T47D (cell line): ENCODE data around the gene ALG2.

Experiments
- DNase-seq, 2 experiments: peaks; one replicate each; pipeline versions ENCODE4 v3.0.0 to v3.0.0-alpha.2; 2011 to 2012; ENCODE audit warnings: low read depth in 1 of 2, low spot score in 1 of 2
- JUND ChIP-seq: IDR thresholded peaks from 2 replicates; pipeline ENCODE4 v1.6.1; 2012; ENCODE audit warnings: low read depth
- in situ Hi-C: cut with HindIII; loops from 2 replicates; pipeline ENCODE4 v1.10.0; 2016; ENCODE audit warnings: low sequenced_read_pairs, low pct_unique_long_range_greater_than_20kb

Gene ALG2, protein sequence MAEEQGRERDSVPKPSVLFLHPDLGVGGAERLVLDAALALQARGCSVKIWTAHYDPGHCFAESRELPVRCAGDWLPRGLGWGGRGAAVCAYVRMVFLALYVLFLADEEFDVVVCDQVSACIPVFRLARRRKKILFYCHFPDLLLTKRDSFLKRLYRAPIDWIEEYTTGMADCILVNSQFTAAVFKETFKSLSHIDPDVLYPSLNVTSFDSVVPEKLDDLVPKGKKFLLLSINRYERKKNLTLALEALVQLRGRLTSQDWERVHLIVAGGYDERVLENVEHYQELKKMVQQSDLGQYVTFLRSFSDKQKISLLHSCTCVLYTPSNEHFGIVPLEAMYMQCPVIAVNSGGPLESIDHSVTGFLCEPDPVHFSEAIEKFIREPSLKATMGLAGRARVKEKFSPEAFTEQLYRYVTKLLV

DNA sequence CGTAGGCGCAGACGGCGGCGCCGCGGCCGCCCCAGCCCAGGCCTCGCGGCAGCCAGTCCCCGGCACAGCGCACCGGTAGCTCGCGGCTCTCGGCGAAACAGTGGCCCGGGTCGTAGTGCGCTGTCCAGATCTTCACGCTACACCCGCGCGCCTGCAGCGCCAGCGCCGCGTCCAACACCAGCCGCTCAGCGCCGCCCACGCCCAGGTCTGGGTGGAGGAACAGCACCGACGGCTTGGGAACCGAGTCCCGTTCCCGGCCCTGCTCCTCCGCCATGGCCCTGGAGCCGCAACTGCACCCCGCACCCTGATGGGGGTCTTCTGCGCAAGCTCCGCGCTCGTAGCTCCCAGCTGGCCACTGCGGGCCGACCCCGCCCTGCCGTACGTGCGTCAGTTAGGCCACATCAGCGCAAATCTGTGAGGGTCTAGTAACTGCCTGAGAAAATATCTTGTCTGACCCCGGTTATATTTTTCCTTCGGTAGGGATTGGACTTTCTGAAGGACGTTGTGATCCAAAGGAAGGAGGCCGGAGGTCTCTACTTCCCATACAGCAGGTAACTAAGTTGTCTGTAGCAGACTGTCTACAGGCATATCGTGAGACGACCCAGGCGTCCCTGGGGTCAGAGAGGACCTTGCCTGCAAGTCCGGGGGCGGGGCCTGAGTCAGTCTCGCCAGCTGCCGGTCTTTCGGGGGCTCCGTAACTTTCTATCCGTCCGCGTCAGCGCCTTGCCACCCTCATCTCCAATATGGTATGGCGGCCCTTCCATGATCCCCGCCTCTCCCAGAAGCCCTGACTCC, at the start of gene ALG2, which contains the start of gene SEC61B:
TSS of gene ALG2 (minus strand) at position 322 of the 795 bp plus-strand sequence. CDS start at position 274, 48 bp downstream.
TSS of gene SEC61B (plus strand) at position 662 of the 795 bp plus-strand sequence. CDS start at position 744, 82 bp downstream.
- peak; percentile 83 to 89 for DNase-seq
- in situ Hi-C loops, result no loop called here
- TF ChIP-seq JUND, result no peak

DNA sequence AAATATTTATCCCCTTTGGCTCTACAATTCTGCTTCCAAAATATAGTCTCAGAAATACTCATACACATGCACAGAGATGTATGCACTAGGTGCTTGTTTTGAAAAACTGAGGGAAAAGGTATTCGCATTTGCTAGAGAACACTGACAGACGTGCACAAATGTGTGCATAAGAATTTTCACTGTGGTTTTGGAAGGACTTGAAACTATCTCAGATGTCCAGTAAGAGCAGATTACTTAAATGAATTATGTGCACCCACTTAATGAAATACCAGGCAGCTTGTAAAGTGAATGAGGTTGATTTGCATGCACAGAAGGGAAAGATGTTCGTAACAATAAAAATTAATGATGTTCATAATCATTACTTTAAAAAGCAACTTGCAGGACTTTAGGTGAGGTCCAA, 48.7 kb upstream of the ALG2 start:
- in situ Hi-C loops, result no loop called here
- no peak for DNase-seq
- no peak for TF ChIP-seq JUND

DNA sequence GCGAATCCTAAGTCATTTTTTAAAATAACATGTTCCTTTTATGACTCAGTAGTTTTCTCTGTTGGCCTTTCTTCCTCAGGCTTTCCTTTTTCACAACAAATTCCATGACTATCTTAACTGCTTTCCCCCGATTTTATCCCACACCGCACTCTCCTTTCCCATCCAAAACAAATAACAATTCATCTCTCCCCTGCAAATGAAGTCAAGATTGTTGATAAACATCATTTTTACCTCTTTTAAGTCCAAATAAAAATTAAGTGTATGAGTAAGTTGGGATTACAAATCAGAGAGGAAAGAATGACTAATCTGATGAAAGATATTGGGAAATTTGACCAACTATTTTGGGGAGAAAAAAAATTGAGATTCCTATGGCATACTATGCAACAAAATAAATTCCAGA, 47.7 kb upstream of the ALG2 start:
- no peak for TF ChIP-seq JUND
- in situ Hi-C loops, result no loop called here
- DNase-seq, result no peak

DNA sequence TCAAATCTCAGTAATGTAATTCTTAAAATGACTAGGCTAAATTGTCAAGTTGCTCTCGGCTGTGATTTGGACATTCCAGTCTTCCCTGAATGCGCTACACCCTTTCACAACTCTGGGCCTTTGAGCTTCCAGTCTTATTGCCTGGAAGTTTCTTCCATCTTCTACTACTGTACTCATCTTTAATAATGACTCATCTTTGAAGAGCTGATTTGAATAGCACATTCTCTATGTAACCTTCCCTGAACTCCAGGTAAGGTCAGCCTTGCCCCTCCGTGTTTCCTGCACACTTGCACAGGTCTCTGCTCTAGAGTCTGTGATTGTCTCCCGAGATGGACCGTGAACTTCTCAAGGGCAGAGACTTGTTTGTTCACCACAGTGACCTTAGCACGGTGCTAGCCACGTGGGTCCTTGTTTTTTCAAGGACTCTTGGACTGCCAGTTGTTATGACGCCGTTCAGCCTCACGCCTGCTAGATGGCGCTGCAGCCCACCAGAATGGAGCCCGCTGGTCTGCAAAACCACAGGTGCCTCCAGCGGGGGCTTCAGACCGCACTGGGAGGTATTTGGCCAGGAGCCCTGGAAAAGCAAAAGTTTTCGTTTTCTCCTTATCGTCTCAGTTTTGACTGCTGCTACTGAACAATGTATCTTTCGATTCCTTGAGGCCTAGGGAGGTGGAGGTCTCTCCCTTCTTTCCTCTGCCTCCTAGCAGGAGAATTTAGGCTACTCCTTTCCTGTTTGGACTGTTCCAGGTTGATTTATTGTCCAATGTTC, 44.7 kb upstream of the ALG2 start:
- peak in 1 of 2 experiments; percentile 59 for DNase-seq
- in situ Hi-C loops, result no loop called here
- no peak for TF ChIP-seq JUND

DNA sequence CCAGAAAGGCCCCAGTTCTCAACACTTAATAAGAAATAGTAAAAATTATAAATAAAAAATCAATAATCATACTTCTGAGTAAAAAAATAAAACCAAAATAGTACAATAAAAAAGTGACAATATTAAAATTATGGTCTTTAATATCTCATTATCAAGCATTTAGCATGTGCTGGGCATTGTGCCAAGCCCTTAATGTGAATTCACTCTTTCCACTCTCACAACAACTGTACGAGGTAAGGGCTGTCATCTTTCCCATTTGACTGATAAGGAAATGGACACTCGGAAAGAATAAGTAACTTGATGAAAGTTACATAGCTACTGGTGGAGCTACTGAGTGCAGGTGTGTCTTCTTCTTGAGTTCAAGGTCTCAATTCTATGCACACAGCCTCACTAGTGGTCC, 43.9 kb upstream of the ALG2 start:
- in situ Hi-C loops, result no loop called here
- TF ChIP-seq JUND, result no peak
- DNase-seq, result no peak

DNA sequence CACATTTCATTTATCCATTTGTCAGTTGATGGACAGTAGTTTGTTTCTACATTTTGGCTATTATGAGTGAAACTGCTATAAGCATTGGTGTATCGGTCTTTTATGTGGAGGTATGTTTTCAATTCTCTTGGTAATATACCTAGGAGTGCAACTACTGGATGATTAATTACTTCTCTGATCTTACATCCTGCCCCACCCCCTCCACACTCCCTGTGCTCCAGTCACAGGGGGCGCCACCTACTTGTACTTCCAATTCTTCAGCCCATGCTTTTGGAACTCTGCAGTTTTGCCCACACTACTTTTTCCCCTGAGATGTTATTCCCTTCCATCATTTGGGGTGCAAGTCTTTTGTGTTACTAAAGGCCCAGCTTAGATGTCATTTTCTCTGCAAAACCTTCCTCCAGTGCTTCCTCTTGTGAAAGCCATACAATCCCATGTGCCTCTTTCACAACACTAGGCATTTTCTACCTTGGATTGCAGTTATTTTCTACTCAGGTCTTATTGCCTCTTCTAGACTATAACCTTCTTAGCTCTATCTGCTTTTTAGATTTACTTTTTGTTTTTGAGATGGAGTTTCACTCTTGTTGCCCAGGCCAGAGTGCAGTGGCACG, 42.4 kb upstream of the ALG2 start:
- in situ Hi-C loops, result no loop called here
- TF ChIP-seq JUND, result no peak
- DNase-seq, result no peak

DNA sequence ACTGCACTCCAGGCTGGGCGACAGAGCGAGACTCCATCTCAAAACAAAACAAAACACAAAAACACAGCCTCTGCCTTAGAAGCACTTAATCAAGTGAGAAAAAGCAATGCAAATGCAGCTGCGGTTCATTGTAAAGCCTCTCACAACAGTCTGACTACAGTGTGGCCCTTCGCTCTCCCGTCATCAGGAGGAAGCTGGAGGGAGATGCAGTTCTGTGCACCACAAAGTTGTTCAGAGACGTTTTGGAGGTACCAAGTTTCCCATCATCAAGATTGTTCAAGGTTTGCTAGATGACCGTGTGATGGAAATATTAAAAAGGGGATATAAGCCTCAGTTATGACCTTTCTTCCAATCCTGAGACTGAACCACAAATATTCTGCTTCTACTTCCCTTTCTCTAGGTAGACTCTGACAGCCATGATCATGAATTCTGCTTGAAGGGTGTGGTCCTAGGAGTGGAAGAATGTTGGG, 41.2 kb upstream of the ALG2 start:
- no peak for TF ChIP-seq JUND
- in situ Hi-C loops, result no loop called here
- DNase-seq, result no peak

DNA sequence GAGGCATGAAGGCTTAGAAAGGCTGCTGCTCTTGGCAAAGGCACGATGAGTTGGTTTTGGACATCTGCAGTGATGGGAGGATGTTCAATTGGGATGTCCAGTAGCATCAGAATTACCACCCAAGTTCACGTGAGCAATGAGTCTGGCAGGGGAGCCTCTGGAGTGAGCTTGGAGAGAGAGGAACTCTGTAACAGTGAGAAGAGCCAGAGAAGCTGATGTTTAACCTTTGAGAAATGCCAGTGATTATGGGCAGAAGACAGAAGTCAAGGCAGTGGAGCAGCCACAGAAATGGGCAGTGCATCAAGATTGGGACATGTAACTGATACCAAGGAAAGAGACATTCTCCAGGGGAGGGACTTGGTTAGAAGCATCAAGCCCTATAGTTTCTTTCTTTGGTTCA, 40.2 kb upstream of the ALG2 start:
- no peak for TF ChIP-seq JUND
- no peak for DNase-seq
- in situ Hi-C loops, result no loop called here

DNA sequence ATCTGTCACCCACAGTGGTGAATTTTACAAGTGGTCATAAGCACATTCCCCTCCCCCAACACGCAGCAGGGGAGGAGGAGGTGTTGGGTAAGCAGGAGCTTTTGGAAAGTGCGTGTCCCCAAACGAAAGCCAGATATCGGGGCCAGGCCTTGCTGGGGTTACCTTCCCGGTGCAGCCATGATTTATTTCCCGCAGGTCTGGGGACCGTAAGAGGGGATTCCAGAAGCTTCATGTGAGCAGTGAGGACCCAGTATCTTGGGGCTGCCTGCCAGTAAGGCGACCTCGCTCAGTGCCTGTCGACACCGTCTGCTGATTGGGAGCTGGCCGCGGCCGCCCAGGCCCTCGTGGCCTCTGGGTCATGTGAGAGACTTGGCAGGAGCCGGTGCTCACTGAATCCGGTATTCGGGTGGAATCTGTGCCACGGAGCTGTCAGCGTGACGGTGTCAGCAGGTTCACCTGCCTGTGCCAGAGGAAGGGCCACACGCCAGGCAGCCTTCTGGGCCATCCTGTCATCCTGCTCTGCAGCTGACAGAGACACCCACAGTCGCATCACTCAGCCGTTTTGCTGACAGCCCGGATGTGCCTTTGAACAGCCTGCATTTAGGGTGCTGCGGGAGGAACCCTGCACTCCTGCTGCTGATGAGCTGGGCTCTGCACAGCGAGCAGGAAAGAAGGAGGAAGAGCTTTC, 37.6 kb upstream of the ALG2 start:
- DNase-seq, result no peak
- no peak for TF ChIP-seq JUND
- in situ Hi-C loops, result no loop called here

DNA sequence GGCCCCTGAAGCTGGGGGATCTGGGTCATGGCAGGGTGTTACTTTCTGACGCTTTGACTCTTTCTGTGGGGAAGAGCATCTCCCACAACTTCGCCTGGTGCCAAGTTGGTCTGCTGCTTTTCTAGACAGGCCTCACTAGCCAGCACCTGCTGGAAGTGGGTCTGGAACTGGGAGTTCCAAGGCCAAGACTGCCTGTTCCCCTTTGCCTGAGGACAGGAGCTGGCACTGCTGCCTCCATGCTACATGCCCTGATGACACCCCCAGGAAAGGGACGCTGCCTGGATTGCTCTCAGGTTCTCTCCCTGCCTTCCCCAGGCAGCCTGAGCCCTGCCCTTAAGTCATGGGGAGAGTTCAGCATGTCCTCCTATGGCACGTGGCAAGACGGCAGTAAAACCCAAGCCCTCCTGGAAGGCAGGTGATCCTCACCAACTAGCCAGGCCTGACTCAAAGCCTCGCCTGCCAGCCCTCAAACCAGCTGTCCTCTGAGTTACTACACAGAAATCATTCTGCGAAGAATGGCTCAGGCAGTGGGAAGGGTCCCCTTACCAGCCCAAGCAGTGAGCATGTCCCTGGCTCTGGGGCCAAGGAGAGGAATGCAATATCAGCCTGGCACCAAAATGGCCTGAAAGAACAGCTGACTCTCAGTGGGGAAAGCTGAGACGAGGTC, 36.1 kb upstream of the ALG2 start:
- in situ Hi-C loops, result no loop called here
- TF ChIP-seq JUND, result no peak
- DNase-seq, result no peak

DNA sequence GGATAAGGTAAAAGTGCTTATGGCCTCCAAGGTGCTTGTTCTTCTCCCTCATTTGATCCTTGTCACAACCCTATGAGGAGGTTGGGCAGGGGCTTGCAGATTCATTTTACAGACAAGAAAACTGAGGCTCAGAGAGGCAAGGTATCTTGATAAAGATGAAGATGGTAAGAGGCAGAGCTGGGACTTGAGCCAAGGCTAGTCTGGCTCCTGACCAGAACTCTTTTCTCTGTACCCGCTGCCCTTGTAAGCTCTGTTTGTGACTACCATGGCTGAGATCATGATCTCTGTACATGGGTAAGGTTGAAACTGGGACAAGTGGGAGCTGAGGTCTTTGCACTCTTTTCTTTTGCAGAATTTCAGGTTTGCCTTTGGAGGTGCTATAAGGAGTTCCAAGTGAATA, 33.9 kb upstream of the ALG2 start:
- in situ Hi-C loops, result no loop called here
- no peak for TF ChIP-seq JUND
- DNase-seq, result no peak
